Esophagus muscularis mucosa (tissue), 3 donors: ENCODE measurements around the gene INPP5F.

Experiments used
- EP300 ChIP-seq: sonication (generic); formaldehyde crosslinking; IDR thresholded peaks from one replicate; pipeline ENCODE4 v1.6.1; 2017; ENCODE audit warnings: antibody characterized with exemption
- TF ChIP-seq, protein P1 (sequence below), 3 experiments: fragments of 200-600 bp in 2 of 3; fragments of 450-650 bp in 1 of 3; sonication (generic) in 2 of 3; IDR thresholded peaks; one replicate each; pipeline ENCODE4 v1.5.1; 2017 to 2019; ENCODE audit warnings: antibody characterized with exemption in 3 of 3, mild to moderate bottlenecking in 2 of 3, moderate library complexity in 1 of 3

DNA sequence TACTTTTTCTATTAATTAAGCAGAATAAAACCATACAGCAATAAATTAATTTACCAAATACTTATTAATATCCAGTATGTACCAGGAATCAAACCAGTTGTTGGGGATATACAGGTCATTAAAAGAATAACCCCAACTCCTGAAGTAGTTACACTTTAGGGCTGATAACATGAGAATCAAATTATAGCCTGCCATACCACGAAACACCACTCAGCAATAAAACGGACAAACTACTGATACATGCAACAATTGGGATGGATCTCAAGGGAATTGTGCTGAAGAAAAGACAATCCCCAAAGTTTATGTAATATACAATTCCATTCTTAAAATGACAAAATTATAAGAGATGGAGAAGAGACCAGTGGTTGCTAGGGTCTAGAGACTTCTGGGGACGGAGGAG lies 124.1 kb downstream of the INPP5F start:
- TF ChIP-seq, protein P1, sequence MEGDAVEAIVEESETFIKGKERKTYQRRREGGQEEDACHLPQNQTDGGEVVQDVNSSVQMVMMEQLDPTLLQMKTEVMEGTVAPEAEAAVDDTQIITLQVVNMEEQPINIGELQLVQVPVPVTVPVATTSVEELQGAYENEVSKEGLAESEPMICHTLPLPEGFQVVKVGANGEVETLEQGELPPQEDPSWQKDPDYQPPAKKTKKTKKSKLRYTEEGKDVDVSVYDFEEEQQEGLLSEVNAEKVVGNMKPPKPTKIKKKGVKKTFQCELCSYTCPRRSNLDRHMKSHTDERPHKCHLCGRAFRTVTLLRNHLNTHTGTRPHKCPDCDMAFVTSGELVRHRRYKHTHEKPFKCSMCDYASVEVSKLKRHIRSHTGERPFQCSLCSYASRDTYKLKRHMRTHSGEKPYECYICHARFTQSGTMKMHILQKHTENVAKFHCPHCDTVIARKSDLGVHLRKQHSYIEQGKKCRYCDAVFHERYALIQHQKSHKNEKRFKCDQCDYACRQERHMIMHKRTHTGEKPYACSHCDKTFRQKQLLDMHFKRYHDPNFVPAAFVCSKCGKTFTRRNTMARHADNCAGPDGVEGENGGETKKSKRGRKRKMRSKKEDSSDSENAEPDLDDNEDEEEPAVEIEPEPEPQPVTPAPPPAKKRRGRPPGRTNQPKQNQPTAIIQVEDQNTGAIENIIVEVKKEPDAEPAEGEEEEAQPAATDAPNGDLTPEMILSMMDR (IDR thresholded peaks at IDR 0.05), result no peak
- TF ChIP-seq EP300, result no peak
